ENCODE measurements around the gene LCE3A. TPM values are rescaled to one million over a fixed set of nuclear protein-coding genes. Genes with fewer than 3 reads are reported as not detected.

LCE3A gene
- total RNA-seq, 1 experiment from 2014 or later: not detected

Other genes starting within 250 kb of the LCE3A start
- not detected in 2 replicates for gene CRNN, start 208.8 kb downstream of the LCE3A start, total RNA-seq (2014; rRNA removed; shearing (Covaris generic))
- gene LCE5A, start 112.3 kb downstream of the LCE3A start, total RNA-seq (2014; rRNA removed; shearing (Covaris generic)): not detected in 2 replicates
- not detected in 2 replicates for gene CRCT1, start 108.6 kb downstream of the LCE3A start, total RNA-seq (2014; rRNA removed; shearing (Covaris generic))
- not detected in 2 replicates for gene LCE3E, start 56.3 kb downstream of the LCE3A start, total RNA-seq (2014; rRNA removed; shearing (Covaris generic))
- not detected in 2 replicates for gene LCE3D, start 42.6 kb downstream of the LCE3A start, total RNA-seq (2014; rRNA removed; shearing (Covaris generic))
- not detected in 2 replicates for gene LCE3C, start 22.9 kb downstream of the LCE3A start, total RNA-seq (2014; rRNA removed; shearing (Covaris generic))
- gene LCE3B, start 9.3 kb downstream of the LCE3A start, total RNA-seq (2014; rRNA removed; shearing (Covaris generic)): not detected in 2 replicates
- not detected in 2 replicates for gene LCE2D, start 40.3 kb upstream of the LCE3A start, total RNA-seq (2014; rRNA removed; shearing (Covaris generic))
- gene LCE2C, start 52.2 kb upstream of the LCE3A start, total RNA-seq (2014; rRNA removed; shearing (Covaris generic)): not detected in 2 replicates
- gene LCE2B, start 63.0 kb upstream of the LCE3A start, total RNA-seq (2014; rRNA removed; shearing (Covaris generic)): not detected in 2 replicates
- not detected in 2 replicates for gene LCE2A, start 75.2 kb upstream of the LCE3A start, total RNA-seq (2014; rRNA removed; shearing (Covaris generic))
- gene LCE4A, start 85.1 kb upstream of the LCE3A start, total RNA-seq (2014; rRNA removed; shearing (Covaris generic)): not detected in 2 replicates
- not detected in 2 replicates for gene KPRP, start 134.9 kb upstream of the LCE3A start, total RNA-seq (2014; rRNA removed; shearing (Covaris generic))
- not detected in 2 replicates for gene LCE1F, start 152.0 kb upstream of the LCE3A start, total RNA-seq (2014; rRNA removed; shearing (Covaris generic))
- not detected in 2 replicates for gene LCE1E, start 163.2 kb upstream of the LCE3A start, total RNA-seq (2014; rRNA removed; shearing (Covaris generic))
- not detected in 2 replicates for gene LCE1D, start 173.6 kb upstream of the LCE3A start, total RNA-seq (2014; rRNA removed; shearing (Covaris generic))
- not detected in 2 replicates for gene LCE1C, start 183.5 kb upstream of the LCE3A start, total RNA-seq (2014; rRNA removed; shearing (Covaris generic))
- gene LCE1B, start 188.9 kb upstream of the LCE3A start, total RNA-seq (2014; rRNA removed; shearing (Covaris generic)): not detected in 2 replicates
- gene LCE1A, start 204.4 kb upstream of the LCE3A start, total RNA-seq (2014; rRNA removed; shearing (Covaris generic)): not detected in 2 replicates
- gene LCE6A, start 219.8 kb upstream of the LCE3A start, total RNA-seq (2014; rRNA removed; shearing (Covaris generic)): not detected in 2 replicates
- not detected in 2 replicates for gene LCE7A, start 236.9 kb upstream of the LCE3A start, total RNA-seq (2014; rRNA removed; shearing (Covaris generic))